NCI-H1417 (cell line): Measurements from ENCODE around the gene RRP8.

Experiments used
- DNase-seq, 3 experiments: peaks; one replicate each; lab custom pipeline; 2025; lab: John Stamatoyannopoulos, UW

RRP8 gene

DNA sequence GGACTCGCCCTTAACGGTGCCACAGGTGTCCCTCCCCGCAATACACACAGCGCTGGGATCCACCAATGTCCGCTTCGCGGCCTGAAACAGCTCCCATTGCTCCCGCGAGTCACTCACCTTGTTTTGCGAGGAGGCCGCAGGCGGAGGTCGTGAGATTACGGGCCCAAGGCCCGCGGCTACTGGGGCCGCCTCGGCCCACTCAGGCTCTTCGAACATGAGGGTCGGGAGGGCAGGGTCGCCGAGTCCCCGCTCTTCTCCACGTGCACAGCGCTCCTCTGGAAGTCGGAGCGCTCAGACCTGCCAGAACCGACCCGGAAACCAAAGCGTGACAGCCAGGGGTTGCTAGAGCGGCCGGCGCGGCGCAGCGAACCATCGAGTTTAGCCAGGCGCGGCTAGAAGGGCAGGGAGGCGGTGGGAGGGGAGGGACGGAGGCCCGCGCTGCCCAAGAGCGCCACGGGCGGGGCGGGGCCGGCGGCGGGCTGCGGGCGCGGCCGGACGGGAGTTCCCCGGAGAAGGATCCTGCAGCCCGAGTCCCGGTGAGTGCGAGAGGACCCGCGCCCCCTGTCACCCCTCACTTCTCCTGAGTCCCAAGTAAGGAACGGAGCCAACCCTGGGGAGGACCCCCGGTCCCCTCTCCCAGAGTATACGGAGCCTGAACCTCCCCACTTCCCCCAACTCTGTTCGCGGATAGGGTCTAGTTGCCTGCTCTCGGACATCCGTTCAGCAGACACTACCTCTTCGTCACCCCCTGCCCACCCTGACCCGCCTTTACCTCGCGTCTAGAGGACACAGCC is at the start of gene RRP8, which contains the start of gene ILK:
Gene RRP8, minus strand, starts transcription at position 330 of the 794 bp plus-strand sequence. Its CDS starts 114 bp downstream, at position 216.
Gene ILK, plus strand, starts transcription at position 488 of the 794 bp plus-strand sequence. CDS start 498 bp downstream, outside the sequence.
- DNase-seq: peak; percentile 86 to 93 (median 86)

DNA sequence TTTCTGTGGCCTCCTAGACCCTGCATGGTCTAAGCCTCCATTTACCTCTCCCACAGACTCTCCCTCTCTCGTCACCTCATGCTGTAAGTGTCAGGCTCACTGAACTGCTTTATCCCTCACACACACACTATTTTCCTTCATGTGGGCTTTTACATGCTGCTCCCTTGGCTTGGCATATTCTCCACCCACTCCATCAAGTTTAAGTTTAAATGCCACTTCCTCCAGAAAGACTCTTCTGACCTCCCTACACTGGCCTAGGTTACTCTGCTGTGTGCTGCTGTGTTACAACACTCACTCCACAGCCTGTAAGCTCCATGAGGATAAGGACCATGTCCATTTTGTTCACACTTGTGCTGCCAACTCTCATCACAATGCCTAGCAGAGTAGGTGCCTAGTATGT is 49.7 kb upstream of the RRP8 start:
- DNase-seq: no peak

DNA sequence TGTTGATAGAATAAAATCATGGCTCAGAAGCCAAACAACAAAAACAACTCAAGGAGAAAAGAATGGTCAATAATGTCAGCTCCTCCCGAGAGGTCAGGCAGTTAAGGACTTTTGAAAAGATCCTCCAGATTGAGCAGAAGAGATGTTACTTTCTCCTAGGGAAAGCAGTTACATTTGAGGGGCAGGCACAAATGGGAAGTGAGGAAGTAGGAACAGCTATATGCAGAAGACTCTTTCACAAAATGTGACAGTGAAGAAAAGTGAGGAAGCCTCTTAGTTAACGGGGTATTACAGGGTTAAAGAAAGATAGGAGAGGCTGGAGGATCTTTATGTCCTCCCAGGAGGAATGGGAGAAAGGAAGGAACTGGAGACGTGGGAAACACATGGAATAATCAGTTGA is 48.8 kb upstream of the RRP8 start:
- no peak for DNase-seq

DNA sequence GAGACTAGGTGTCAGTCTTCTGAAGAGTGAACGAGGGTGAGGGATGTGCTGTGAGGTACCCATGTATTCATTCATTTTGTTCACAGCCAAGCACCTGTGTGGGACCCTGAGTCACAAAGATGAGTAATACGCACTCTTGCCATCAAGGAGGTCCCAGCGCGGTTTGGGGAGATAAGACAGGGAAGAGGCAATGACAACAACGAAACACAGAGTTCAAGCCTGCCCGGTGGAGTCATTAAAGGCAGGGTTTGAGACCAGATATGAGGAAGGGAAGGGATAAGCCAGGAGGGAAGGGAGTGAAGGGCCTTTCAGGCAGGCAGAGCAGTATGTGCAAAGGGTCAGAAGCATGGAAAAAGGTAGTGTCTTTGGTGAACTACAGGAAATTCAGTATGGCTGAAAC is 47.6 kb upstream of the RRP8 start:
- no peak for DNase-seq

DNA sequence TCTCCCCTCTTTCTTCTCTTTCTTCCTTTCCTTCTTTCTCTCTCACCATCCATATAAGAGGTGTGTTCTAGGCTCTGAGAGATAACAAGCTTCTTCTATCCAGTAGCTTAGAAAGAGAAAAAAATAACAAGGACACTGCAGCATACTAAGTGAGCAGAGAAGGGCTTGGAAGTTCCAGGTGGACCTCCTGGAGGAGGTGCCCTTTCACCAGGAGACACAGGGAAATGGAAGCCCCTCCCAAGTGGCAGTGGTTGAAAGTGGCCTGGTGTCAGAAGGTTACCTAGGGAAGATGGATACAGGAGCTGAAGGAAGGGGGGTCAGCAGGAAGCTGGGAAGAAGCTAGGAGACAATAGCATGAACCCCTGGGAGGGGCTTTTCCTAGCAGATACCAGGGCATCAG is 46.7 kb upstream of the RRP8 start:
- DNase-seq: no peak

DNA sequence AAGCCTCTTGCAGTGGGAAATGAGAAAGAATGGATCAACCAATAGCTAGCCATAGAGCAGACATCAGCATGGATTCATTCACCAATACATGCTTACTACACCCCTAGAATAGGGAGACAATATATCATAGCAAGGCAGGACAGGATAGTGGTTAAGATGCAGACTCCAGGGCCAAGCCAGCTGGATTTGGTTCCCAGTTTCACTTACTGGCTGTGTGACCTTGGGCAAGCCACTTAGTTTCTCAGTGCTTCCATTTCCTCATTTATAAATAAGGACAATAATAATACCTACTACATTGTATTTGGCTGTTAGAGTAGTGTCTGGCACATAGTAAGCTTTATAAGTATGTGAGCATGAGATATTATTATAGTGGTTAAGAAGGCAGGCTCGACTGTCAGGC is 45.1 kb upstream of the RRP8 start:
- no peak for DNase-seq

DNA sequence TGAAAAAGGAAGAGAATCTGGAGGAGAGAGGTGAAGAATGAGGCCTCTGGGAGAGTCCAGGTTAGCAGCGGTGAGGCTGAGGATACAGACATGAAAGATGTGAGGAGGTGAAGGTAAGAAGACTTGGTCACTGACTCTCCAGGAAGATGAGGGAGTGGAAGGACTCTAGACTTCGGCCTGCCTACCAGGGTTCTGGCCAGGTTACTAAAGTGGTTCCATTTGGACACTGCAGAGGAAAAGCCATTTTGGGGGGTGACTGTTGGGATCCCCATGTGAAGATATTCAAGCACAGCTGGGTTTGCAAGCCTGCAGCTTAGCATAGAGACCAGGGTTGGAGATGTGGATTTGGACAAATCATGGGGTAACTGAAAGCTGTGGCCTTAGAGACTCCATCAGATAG is 44.4 kb upstream of the RRP8 start:
- no peak for DNase-seq

DNA sequence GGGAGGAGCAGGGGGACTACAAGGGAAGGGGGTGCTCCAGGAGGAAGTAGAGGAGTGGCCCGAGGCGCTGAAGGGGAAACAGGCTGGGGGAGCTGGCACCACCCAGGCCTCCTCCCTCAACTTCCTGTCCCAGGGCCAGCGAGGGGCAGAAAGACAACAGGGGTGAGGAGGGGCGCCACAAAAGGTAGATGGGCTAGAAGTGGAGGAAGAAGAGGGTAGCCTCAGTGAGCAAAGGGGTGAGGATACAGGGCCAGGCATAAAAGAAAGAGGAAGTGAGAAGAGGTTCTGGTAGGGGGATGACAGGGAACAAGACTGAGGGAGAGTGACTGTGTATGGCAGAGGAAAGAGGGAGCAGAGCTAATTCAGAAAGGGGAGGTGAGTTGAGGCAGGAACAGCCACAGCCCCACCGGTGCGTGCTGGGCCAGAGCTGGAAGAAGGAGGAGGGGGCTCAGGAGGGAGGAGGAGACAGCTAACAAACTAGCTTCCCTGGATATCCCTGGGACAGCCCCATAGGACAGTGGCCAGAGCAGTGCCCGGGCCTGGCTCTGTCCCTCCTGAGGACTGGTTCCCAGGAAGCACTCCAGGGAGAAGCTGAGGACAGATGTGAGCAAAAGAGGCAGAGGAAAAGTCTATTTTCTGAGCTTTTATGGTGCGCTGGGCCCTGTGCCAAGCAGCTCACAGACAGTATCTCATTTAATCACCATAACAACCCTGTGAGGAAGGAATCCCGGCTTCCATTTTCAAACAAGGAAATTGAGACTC is 43.7 kb upstream of the RRP8 start:
- no peak for DNase-seq

DNA sequence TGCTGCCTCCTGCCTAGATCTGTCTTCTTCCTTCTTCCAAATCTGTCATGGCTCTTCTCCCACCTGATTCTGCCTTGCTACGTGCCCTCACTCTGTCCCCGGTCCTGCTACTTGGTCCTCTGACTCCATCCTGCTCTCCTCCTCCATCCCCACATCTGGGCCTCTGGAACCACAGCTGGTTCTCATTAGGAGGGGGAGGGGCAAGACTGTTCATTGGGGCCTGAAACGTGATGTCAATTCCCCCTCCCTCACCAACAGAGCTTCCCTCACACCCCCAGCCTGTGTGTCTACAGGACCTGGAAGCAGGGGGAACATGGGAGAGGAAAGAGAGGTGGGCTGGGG is 43.1 kb upstream of the RRP8 start:
- DNase-seq: no peak

DNA sequence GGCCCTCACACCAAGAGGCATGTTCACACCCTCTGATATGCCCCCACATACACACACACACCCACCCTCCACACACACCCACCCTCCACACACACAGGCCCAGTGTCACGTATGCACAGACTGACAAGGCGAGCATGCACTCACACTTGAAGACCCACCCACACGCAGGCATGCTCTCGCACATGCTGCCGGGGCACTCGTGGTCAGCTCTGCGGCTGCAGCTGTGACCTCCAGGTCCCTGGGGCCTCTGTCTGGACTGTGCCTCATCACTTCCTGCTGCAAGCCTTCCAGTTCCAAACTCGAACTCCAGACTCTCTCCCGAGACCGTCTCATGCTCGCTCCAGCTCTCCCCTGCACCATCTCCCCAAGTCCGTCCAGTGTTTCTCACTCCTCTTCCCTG is 42.7 kb upstream of the RRP8 start:
- DNase-seq: no peak

DNA sequence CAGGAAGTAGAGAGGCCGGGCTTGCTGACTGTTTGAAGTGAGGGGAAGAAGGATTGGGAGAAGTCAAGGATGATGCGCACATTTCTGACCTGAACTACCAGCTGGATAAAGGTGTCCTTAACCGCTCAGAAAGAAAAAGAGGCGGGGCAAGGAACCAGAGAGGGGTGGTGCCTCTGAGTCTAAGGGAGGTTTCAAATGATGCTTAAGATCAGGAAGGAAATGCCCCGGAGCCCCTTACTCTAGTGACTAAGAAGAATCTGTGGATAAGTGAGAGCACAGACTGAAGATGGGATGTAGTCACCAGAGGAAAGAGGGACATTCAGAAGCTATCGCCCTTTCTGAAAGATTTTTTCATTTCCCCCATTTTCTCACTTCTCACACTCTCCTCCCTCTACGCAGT is 39.5 kb upstream of the RRP8 start:
- DNase-seq: no peak

DNA sequence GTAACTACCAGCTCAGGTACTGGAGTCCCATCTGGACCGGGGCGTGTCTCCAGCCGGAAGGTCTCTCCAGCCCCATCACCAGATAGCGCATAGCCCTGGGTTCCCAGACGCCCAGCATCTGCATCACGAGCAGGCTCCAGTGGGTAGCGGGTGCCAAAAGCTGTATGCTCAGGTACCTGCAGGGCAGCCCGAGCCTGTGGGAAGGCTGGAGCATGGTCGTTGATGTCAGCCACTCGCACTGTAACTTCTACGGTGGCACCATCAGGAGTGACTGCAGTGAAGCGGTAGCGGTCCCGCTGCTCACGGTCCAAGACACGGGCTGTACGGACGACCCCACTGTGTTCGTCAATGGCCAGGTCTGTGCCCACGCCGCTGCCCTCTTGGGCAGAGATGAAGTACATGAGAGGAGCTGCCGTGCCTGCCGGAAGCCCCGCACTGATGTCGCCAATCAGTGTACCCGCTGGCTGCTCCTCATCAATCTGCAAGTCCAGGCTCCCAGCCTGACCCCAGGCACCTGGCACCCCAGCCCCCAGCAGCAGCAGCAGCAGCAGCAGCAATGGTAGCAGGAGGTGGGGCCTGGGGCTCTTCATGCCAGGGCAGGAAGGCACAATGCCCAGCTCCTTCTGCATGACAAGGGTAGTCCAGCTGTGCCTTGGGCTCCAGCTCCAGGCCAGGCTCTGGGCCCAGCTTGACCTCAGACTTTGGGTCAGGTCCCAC is 37.7 kb upstream of the RRP8 start:
- no peak for DNase-seq

DNA sequence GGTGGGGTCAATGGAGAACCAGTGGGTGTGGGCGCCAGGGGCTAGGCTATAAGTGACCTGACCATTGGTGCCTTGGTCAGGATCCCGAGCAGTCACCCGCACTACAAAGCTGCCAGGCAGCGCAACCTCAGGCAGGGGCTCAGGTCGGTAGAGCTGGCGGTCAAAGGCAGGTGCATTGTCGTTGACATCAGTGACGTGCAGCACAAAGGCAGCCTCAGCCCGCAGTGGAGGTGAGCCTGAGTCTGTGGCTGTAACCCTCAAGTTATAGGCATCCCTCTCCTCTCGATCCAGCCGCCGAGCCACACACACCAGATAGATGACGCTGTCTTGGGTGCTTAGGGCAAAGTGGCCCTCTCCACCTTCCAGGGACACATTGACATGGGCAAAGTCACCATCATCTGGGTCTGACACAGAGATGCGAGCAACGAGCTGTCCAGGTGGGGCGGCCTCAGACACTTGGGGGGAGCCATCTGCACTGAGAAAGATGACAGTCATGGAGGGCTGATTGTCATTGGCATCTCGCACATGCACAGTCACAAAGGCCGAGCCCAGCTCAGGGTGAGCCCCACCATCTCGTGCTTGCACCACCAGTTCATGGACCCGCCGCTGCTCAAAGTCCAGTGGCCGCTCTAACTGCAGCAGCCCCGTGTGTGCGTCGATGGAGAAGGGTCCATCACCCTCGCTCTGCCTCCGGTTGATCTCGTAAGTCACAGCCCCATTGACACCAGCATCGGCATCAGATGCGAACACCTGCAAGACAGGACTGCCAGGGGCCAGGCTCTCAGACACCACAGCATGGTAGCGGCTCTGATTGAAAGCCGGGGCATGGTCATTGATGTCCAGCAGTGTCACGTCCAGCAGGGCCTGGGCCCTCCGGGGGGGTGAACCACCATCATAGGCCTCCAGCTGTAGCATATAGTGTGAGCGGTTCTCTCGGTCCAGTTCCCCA is 36.9 kb upstream of the RRP8 start:
- DNase-seq: no peak

DNA sequence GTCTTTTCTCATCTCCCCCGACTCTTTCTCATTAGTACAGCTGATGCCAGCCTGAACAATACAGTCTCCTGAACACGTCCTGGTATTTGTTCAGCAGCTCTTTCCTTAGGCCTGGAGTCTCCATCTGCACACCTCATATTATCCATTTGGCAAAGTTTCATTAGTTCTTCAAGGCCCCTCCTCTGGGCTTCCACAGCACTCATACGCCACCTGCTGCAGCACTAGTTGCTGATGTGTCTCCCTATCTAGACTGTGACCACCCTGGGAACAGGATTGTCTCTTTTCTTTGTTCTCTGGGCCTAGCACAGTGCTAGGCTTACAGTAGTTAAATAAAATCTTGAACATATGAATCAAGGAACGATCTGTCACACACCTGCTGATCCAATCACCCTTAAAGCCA is 35.0 kb upstream of the RRP8 start:
- no peak for DNase-seq

DNA sequence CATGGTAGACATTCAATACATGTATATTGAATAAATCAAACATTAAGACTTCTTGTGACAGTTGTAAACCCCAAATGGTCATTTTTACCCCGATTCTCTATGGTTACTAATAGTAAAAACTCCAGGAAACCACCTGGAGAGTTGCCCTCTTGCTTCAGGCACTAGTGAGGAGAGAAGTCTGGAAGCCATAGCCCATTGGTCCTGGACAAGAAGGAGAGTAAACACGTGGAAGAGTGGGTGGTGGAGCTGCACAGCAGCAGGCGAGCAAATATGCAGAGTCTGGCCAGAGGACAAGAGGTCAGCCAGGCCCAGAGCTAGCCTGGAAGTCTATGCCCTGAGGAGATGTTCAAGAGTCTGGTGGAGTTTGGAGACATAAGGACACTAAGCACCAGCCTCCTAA is 34.5 kb upstream of the RRP8 start:
- no peak for DNase-seq

DNA sequence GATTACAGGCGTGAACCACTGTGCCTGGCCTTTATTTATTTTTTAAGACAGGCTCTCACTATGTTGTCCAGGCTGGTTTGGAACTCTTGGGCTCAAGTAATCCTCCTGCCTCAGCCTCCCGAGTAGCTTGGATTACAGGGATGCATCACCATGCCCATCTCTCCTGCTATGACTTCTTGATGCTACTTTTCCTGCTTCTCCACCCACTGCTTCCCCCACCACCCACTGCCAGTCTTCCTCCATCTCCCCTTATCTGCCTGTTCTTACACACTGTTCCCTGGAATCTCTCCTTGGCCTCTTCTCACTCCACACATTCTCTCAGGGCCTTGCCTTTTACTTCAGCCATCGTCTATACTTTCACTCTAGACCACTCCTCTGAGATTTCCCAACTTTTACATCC is 33.1 kb upstream of the RRP8 start:
- DNase-seq: no peak

DNA sequence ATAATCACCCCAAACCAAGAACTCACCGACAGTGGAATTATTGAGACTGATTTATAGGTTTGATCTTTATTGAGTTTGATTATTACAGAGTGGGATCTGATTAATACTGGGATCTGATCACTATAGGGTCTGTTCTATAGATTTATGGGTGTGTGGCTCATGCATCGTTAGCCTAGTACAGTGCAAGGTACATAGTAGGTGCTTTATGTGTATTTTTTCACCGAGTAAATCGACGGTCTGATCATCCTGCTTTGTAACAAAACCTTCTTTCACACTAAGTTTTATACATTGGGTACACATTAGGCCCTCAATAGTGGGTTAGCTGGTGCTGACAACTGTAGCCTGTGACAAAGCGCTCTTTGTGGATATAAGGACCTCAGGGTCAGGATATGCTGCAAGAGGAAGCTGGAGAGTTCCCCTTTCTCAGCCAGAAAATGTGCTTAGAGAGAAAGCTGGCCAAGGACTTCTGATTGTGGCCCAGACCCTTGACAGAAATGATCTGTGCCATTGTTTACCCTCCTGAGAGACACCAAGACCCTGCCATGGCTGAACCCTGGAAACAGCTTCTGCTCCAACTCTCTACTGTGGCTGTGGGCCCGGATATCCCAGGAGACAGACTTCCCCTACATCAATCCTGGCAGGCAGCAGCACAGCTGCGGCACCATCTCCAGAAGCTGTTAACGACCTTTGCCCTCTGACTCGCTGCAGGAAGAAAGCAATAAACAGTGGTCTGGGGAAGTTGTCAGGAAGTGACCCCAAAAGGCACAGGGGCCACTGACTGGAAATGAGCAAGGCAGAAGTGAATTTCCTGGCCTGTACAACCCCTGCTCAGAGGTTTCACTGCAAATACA is 31.9 kb upstream of the RRP8 start:
- no peak for DNase-seq

DNA sequence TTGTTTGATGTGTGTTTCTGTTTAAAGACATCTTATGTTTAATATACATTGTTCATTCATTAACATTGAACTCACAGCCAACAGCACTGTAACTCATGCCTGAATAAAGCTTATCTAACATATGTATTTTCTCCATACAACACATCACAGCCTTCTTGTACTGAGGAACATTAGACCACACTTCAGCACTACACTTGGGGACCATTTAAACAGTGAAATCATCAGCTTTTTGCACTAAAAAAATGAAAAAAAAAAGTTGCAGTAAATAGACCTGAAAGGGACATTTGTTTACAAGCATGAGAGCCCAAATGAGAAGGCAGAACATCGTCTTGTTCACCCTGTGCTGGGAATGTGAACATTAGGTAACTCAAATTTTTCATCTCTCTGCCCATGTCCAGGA is 31.1 kb upstream of the RRP8 start:
- DNase-seq: no peak

DNA sequence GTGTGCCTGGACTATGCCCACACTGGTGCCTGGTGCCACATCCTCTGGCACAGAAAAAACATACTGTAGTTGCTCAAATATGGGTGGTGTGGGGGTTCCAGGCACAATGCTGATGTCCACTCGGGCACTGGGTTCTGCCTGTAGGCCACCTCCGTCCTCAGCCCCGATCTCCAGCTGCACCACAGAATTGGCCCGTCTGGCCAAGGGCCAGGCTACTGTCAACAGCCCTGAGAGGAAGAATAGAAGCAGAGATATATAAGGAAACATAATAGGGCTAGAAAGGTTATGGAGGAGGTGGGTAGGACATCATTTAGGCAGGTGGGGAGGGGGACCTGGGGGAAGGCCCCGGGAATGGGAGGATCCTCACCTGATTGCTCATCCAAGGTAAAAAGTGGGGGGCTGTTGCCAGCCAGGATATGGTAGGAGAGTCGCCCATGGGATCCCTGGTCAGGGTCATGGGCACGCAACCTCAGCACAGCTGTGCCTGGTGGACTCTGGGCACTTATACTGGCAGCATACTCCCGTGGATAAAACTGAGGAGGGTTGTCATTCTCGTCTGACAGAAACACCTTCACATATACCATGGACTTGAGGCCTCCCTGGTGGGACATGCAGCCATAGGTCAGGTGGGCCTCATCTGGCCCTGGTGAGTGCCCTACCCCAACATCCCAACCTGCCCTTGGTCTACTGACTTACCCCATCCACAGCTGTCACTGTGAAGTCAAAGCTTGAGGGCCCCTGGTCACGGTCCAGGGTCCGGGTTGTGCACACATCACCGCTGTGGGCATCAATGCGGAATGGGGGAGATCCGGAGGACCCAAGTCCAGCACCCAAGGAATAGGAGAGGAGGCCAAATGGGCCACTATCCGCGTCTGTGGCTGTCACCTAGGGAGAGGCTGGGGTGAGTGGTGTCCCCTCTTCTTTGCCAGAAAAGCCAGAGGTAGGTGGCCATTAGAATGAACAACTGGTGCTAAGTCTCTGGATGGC is 30.3 kb upstream of the RRP8 start:
- DNase-seq: no peak
